Measurements from ENCODE around the gene NME5.

NME5 gene

GRCh38 chr5:138111181-138111580 lies 28.0 kb downstream of the NME5 start:
- no peak for DNase-seq (ENCODE audit: low read depth)
- H3K4me3 ChIP-seq (ENCODE audit: low read depth, low read length), result no peak overlapping the region
- in situ Hi-C loops (cut with HindIII; ENCODE audit: low sequenced_read_pairs), result no loop called here
- TF ChIP-seq CTCF (IDR thresholded peaks at IDR 0.05; ENCODE audit: low read depth, low read length, missing control alignments), result no peak

- no peak overlapping the region for H3K4me3 ChIP-seq (ENCODE audit: low read depth, low read length)
- no peak for DNase-seq (ENCODE audit: low read depth)
- TF ChIP-seq CTCF (IDR thresholded peaks at IDR 0.05; ENCODE audit: low read depth, low read length, missing control alignments), result no peak
- in situ Hi-C loops (cut with HindIII; ENCODE audit: low sequenced_read_pairs), result no loop called here
Measured at GRCh38 chr5:138110266-138110963, 28.8 kb downstream of the NME5 start.

GRCh38 chr5:138109463-138110265 lies 29.6 kb downstream of the NME5 start:
- no peak for DNase-seq (ENCODE audit: low read depth)
- in situ Hi-C loops (cut with HindIII; ENCODE audit: low sequenced_read_pairs), result no loop called here
- no peak overlapping the region for H3K4me3 ChIP-seq (ENCODE audit: low read depth, low read length)
- TF ChIP-seq CTCF (IDR thresholded peaks at IDR 0.05; ENCODE audit: low read depth, low read length, missing control alignments), result no peak

GRCh38 chr5:138107213-138107612 lies 32.0 kb downstream of the NME5 start:
- in situ Hi-C loops (cut with HindIII; ENCODE audit: low sequenced_read_pairs), result no loop called here
- no peak for DNase-seq (ENCODE audit: low read depth)

GRCh38 chr5:138105709-138106108 lies 33.5 kb downstream of the NME5 start:
- in situ Hi-C loops (cut with HindIII; ENCODE audit: low sequenced_read_pairs), result no loop called here
- no peak overlapping the region for H3K4me3 ChIP-seq (ENCODE audit: low read depth, low read length)
- DNase-seq (ENCODE audit: low read depth), result no peak
- no peak for TF ChIP-seq CTCF (IDR thresholded peaks at IDR 0.05; ENCODE audit: low read depth, low read length, missing control alignments)

More at GRCh38 chr5:138107213-138107612, 32.0 kb downstream of the NME5 start:
- H3K4me3 ChIP-seq (ENCODE audit: low read depth, low read length), result no peak overlapping the region
- no peak for TF ChIP-seq CTCF (IDR thresholded peaks at IDR 0.05; ENCODE audit: low read depth, low read length, missing control alignments)

- TF ChIP-seq CTCF (IDR thresholded peaks at IDR 0.05; ENCODE audit: low read depth, low read length, missing control alignments), result no peak
- H3K4me3 ChIP-seq (ENCODE audit: low read depth, low read length), result no peak overlapping the region
- DNase-seq (ENCODE audit: low read depth), result no peak
- in situ Hi-C loops (cut with HindIII; ENCODE audit: low sequenced_read_pairs), result no loop called here
Measured at GRCh38 chr5:138103319-138103637, 36.0 kb downstream of the NME5 start.
